ENCODE measurements around the gene CCDC83. TPM values are rescaled to one million over a fixed set of nuclear protein-coding genes. Genes with fewer than 3 reads are reported as not detected.

CCDC83 gene
- total RNA-seq, 1 experiment from 2014 or later, result not detected

DNA sequence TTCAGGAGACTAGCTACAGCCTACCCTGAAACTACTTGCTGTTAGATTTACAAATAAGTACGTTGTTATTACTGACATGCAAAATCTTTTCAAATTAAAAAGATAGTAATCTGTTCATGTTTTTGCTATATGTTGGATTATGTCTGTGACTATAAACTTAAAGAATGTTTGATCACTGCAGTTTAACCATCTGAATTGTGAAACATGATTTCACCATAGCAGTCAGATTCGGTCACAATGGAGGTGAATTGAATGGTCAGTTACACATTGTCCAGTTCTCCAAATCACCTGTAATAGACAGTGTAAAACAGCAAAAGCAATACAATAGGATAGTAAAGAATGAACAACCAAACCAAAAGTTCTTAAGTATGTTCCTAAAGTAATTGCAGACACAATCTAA lies 43.3 kb downstream of the CCDC83 start:
- Histone ChIP-seq H2AFZ (no peak overlapping the region), H3K27me3 (ENCODE audit: insufficient read depth, low read depth) (no peaks in the 10 kb centered on the region), H3K4me1 (replicated peaks; ENCODE audit: insufficient read depth) (peaks cover 21% of the 10 kb centered on the region), H3F3A (ENCODE audit: insufficient read depth, low read depth) (no peaks in the 10 kb centered on the region), H3K4me3 (no peak overlapping the region), H3K79me2 (ENCODE audit: low read depth) (no peaks in the 10 kb centered on the region), H3K4me2 (no peak overlapping the region), H3K27ac (no peak overlapping the region), H4K20me1 (ENCODE audit: insufficient read depth) (no peaks in the 10 kb centered on the region), H3K36me3 (ENCODE audit: low read depth) (no peaks in the 10 kb centered on the region), H3K9me2 (ENCODE audit: insufficient read depth) (0 out of 2 replicates have a peak, but pooled peaks cover 6% of the 10 kb centered on the region), H3K9me3 (ENCODE audit: insufficient read depth, low read depth) (no peaks in the 10 kb centered on the region)
- TF ChIP-seq, protein P1, sequence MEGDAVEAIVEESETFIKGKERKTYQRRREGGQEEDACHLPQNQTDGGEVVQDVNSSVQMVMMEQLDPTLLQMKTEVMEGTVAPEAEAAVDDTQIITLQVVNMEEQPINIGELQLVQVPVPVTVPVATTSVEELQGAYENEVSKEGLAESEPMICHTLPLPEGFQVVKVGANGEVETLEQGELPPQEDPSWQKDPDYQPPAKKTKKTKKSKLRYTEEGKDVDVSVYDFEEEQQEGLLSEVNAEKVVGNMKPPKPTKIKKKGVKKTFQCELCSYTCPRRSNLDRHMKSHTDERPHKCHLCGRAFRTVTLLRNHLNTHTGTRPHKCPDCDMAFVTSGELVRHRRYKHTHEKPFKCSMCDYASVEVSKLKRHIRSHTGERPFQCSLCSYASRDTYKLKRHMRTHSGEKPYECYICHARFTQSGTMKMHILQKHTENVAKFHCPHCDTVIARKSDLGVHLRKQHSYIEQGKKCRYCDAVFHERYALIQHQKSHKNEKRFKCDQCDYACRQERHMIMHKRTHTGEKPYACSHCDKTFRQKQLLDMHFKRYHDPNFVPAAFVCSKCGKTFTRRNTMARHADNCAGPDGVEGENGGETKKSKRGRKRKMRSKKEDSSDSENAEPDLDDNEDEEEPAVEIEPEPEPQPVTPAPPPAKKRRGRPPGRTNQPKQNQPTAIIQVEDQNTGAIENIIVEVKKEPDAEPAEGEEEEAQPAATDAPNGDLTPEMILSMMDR (conservative IDR thresholded peaks at IDR 0.05), result no peak
- TF ChIP-seq EZH2 (IDR thresholded peaks at IDR 0.05; ENCODE audit: low read depth), result no peak
- CTCF ChIA-PET, result interaction anchor here (0.7 kb wide), 1 partner anchor 149 kb away, joined by 3 read pairs; no protein-coding TSS in a partner anchor
- no TSS peak for BruUV-seq (replicated peaks)
- intact Hi-C loops (cut with micrococcal nuclease; ENCODE audit: unreplicated experiment), result no loop called here
- POLR2A ChIA-PET (ENCODE audit: unreplicated experiment), result no interaction called here
- peak in 1 of 2 experiments; percentile 61 for DNase-seq

DNA sequence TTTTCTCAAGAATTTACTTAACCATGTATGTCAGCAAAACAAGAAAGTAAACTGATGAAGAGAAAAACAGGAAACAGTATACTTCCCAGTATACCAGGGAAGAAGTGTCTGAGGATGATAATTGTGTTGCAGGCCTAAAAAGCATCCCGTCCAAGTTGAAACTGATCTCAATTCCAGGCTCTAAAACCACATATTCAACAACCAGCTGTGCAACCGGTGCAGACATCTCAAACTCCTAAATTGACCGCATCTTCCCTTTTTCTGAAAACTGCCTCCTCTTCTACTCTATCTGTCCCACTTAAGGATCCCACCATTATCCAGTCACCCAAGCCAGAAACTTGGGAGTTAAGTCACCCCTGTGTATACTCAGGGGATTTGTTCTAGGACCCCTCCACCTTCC lies 47.2 kb downstream of the CCDC83 start:
- CTCF ChIA-PET, result no interaction called here
- no peaks in the 10 kb centered on the region for H4K20me1 ChIP-seq (ENCODE audit: insufficient read depth)
- TF ChIP-seq EZH2 (IDR thresholded peaks at IDR 0.05; ENCODE audit: low read depth), result no peak
- TF ChIP-seq, protein P1 (conservative IDR thresholded peaks at IDR 0.05), result no peak

DNA sequence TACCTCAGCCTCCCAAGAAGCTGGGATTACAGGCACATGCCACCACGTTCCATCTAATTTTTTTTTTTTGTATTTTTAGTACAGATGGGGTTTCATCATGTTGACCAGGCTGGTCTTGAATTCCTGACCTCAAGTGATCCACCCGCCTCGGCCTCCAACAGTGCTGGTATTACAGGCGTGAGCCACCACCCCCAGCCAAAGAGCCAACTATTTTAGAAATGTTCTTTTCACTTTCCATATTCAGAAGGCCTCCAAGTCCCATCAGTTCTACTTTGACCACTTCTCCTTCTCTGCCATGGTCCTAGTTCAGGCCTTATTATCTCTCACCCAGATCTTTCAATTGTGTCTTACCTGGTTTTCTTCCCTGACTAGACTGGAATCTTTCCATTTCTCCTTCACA lies 48.2 kb downstream of the CCDC83 start:
- CTCF ChIA-PET, result no interaction called here
- BruUV-seq (replicated peaks), result no TSS peak

More for the DNA sequence above, 47.2 kb downstream of the CCDC83 start:
- H3K4me1 ChIP-seq (replicated peaks; ENCODE audit: insufficient read depth), result 0 out of 2 replicates have a peak, but pooled peaks cover 7% of the 10 kb centered on the region
- H3F3A ChIP-seq (ENCODE audit: insufficient read depth, low read depth), result no peaks in the 10 kb centered on the region
- no peaks in the 10 kb centered on the region for H3K36me3 ChIP-seq (ENCODE audit: low read depth)
- intact Hi-C loops (cut with micrococcal nuclease; ENCODE audit: unreplicated experiment), result no loop called here
- no peaks in the 10 kb centered on the region for H3K79me2 ChIP-seq (ENCODE audit: low read depth)
- H3K27me3 ChIP-seq (ENCODE audit: insufficient read depth, low read depth), result no peaks in the 10 kb centered on the region
- H3K9me2 ChIP-seq (ENCODE audit: insufficient read depth), result peaks cover 6% of the 10 kb centered on the region; the same call in 1 of the 2 replicates
- H3K4me2 ChIP-seq, result no peak overlapping the region
- DNase-seq, result no peak
- H2AFZ ChIP-seq, result no peak overlapping the region
- no peak overlapping the region for H3K4me3 ChIP-seq
- no peaks in the 10 kb centered on the region for H3K9me3 ChIP-seq (ENCODE audit: insufficient read depth, low read depth)
- H3K27ac ChIP-seq, result no peak overlapping the region
- BruUV-seq (replicated peaks), result no TSS peak
- POLR2A ChIA-PET (ENCODE audit: unreplicated experiment), result no interaction called here

More for the DNA sequence above, 48.2 kb downstream of the CCDC83 start:
- Histone ChIP-seq H3K4me2 (no peak overlapping the region), H3K79me2 (ENCODE audit: low read depth) (no peaks in the 10 kb centered on the region), H3K36me3 (ENCODE audit: low read depth) (no peaks in the 10 kb centered on the region), H2AFZ (no peak overlapping the region), H3K4me3 (no peak overlapping the region), H3K27ac (no peak overlapping the region), H3K9me2 (ENCODE audit: insufficient read depth) (peaks cover 5% of the 10 kb centered on the region; the same call in 1 of the 2 replicates), H3F3A (ENCODE audit: insufficient read depth, low read depth) (no peaks in the 10 kb centered on the region), H3K4me1 (replicated peaks; ENCODE audit: insufficient read depth) (0 out of 2 replicates have a peak, but pooled peaks cover 4% of the 10 kb centered on the region), H3K27me3 (ENCODE audit: insufficient read depth, low read depth) (no peaks in the 10 kb centered on the region), H4K20me1 (ENCODE audit: insufficient read depth) (no peaks in the 10 kb centered on the region), H3K9me3 (ENCODE audit: insufficient read depth, low read depth) (no peaks in the 10 kb centered on the region)
- POLR2A ChIA-PET (ENCODE audit: unreplicated experiment), result no interaction called here
- intact Hi-C loops (cut with micrococcal nuclease; ENCODE audit: unreplicated experiment), result no loop called here
- DNase-seq, result no peak
- no peak for TF ChIP-seq EZH2 (IDR thresholded peaks at IDR 0.05; ENCODE audit: low read depth)
- TF ChIP-seq, protein P1 (conservative IDR thresholded peaks at IDR 0.05), result no peak

All from PC-9 (cell line).